ENCODE results near the gene LKAAEAR1.
A peak's percentile ranks its signal among the peaks of the same experiment; 100 is the strongest.

The LKAAEAR1 gene

DNA sequence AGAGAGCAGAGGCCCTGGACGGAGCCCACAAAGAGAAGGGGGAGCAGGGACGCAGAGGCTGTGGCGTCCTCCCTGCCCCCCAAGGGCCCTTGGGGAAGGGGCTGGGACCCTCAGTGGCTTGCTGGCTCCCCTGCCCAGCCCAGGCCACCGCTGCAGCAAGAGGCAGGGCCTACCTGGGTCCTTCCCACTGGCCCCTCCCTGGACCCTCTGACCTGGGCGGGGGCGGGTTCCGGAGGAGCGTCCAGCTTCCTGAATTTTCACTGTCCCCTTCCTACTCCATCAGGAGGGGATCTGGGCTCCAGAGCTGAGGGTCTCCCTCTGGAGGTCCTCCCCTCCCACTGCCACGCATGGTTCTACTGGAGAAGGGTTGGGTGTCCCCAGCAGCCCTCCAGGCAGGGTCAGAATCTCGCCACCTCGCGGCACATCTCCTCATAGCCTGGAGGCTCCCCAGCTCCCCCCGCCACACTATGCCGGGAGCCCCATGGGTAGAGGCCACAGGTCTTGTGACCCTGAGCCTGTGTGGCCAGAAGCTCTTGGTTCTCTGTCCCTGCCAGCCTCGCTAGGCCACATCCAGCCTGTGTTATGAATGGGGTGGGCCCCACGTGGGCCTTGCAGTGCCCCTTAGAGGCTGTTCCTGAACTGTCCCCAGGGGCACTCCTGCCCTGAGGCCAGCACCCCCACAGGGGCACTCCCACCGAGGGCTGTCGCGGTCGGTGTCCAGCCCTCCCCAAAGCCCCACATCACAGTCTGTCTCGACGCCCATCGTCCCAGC, 33.8 kb downstream of the LKAAEAR1 start:
- no peak for ATAC-seq
- DNase-seq = no peak

DNA sequence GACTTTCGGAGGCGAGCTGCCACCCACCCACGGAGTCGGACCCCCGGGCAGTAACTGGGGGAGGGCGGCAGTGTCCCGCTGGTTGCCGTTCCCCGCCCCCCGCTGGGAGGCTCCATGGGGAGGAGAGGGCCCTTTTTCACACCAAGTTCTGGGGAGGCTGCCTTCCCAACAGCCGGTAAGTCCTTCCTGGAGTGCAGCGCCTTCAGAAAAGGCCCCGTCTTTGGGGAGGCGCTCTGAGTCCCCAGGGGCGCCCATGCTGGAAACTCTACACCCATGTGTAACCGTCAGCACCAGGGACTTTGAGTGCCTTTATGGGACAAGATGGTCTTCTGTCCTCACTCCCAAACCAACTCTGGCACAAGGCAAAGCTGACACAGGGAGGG, 34.3 kb downstream of the LKAAEAR1 start:
- DNase-seq (no peak), ATAC-seq (no peak)

DNA sequence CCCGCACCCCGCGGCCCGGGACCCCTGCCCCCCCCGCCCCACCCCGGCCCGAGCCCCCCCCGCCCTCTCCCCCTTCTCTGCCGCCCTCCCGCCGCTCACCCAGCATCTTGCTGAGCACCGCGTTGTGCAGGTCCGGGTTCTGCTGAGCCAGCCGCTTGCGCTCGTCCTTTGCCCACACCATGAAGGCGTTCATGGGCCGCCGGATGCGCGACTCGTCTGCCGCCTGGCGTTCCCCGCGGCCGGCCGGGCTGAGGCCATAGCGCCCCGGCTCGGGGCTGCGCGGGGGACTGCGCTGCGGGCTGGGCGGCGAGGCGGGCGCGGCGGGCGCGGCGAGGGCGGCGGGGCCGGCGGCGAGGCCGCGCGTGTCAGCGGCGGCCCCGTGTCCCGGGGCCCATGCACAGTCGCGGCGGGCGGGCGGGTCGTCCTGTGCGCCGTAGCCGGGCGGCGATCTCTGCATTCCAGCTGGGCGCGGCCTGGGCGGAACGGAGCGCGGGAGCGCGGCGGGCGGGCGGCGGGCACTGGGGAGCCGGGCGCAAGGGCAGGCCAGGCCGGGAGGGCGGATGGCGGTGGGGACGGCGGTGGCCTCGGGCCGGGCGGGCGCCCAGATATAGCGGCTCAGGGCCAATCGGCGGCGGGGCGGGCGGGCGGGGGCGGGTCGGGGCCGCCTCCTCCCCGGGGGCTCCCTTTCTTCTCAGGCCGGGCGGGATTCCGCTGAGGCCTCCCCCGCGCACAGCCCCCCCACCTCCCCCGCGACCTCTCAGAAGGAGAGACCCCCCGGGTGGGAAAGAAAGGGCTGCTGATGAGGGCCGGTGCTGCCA, 34.9 kb downstream of the LKAAEAR1 start, which contains the start of gene SOX18:
Gene SOX18 (minus strand): TSS at position 580 of the 818 bp plus-strand sequence. CDS start 123 bp downstream, at position 457.
- ATAC-seq (peak; percentile 19), DNase-seq (peak; percentile 53)

DNA sequence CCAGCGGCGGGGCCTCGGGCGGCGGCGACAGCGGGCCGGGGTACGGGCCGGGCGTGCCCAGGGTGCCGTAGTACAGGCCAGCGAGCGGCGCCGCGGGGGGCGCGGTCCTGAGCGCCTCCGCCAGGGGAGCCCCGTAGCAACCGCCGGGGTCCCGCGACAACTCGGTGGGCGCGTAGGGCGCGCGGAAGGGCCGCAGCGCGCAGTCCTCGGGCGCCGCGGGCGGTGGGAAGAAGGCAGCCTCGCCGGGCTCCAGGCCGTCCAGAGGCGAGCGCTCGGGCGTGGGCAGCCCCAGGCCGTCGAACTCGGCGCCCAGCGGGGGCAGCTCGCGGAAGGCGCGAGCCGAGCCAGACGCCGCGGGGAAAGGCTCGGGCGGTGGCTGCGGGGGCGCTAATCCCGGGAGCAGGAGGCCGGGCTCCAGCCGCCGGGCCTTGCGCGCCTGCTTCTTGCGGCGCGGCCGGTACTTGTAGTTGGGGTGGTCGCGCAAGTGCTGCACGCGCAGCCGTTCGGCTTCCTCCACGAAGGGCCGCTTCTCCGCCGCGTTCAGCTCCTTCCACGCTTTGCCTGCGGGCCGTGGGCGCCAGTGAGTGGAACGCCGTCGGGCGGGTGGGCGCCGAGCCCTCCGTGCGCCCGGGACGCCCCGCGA, 35.7 kb downstream of the LKAAEAR1 start:
- DNase-seq = no peak
- ATAC-seq = no peak

DNA sequence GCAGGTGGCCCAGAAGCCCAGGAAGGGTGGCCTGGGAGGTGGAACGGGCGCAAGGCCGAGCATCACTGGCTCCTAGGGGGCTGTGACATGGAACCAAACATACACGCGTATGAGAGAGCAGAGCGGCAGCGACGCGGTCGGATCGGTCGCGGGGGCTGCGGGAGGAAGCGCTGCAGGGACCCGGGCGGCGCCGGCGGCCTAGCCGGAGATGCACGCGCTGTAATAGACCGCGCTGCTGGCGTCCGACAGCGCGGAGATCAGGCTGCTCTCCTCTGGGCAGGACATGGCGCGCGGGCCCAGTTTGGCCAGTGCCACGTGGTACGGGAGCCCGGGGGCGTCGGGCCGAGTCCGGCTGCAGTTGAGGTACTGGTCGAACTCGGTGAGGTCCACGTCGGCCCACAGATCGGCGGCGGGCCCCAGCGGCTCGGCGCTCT, 36.2 kb downstream of the LKAAEAR1 start:
- DNase-seq (no peak), ATAC-seq (no peak)

DNA sequence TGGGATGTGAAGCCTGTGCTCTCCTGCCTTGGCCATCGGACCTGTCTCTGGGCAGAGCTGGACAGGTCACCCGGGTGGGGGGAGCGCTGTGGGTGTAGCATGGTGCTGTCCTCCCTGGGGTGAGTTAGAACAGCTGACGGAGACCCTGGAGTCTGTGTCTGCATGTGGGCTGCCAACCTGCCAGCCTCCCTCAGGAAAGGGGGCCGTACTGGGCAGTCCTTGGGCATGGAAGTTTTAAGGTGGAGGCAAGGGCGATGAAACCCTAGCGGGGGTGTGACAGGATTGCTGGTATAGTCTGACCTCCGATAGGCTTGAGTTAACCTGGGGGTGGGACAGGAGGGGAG, 37.2 kb downstream of the LKAAEAR1 start:
- ATAC-seq (no peak), DNase-seq (no peak)

DNA sequence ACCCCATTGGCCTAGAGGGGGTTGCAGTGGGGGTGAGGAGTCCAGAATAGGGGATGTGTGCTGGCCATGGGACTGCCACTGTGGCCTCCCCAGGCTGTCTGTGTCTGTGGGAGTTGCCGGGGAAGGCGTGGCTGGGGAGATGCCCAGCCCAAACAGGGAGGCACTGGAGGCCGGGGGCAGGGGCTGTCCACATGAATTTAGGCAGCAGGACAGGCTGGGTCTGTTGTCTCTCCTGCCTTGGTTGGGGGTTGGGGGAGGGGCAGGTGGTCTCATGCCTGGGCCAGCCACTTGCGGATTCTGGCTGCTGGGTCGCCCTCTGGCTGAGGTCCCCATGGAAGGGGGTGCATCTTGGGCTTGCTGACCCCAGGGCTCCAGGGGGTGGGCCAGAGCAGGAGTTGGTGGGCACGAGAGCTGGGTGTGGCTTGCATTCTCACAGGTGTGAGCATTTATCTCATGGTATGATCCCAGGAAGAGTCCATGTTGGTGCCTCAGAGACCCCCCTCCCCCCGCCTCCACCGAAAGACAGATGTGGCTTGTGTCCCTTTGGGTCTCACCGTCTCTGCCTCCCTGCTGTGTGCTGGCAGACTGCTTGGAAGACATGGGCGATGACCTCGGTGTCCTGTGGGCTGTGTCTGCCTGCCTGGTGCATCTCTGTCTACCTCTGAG, 38.7 kb downstream of the LKAAEAR1 start:
- no peak for ATAC-seq

DNA sequence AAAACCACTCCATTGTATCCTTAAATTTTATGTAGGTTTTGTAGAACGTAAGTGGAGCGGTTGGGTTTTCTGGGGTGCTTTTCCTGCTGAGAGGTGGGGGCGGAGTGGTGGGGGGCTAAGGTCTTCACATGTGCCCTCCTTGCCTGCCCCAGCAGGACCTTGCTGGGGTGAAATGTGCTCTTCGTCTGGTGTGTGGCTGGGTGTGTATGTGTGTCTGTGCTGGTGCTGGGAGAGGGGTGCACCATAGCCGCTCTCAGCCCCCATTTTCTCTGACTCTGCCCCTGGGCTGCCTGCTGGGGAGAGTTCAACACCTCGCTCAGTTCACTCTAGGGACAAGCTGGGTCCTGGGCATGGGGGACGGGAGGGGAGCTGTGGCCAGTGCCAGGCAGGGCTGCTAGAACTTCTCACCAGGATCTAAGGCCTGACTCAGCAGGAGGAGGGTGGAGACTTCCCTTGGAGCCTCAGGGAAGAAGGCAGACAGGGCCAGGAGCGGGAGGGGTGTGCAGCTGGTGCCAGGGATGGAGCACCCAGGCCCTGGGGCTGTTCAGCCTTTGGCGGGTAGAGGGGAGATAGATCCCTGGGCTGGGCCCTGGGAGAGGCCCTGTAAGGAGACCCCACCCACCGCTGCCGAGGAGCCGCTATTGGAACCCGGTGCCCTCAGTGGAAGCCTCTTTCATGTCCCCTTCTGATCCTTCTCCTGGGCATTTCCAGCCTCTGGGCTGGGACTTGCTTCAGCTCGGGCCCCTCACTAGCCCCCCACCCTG, 39.5 kb downstream of the LKAAEAR1 start:
- ATAC-seq (no peak), DNase-seq (no peak)

More for the DNA sequence above, 38.7 kb downstream of the LKAAEAR1 start:
- no peak for DNase-seq

DNA sequence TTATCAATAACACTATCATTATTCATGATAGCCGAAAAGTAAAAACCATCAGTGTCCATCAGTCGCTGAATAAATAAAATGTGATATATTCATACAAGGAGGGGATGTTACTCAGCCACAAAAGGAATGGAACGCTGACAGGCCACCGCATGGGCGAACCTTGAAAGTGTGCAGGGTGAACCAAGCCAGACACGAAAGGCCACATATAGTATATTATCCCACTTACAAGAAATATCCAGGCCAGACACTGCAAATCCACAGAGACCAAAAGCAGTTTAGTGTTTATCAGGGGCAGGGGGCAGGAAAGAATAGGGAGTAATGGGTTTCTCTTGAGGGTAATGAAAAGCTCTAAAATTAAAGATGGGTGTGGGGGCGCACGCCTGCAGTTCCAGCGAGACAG, 40.4 kb downstream of the LKAAEAR1 start:
- no peak for ATAC-seq
- no peak for DNase-seq

DNA sequence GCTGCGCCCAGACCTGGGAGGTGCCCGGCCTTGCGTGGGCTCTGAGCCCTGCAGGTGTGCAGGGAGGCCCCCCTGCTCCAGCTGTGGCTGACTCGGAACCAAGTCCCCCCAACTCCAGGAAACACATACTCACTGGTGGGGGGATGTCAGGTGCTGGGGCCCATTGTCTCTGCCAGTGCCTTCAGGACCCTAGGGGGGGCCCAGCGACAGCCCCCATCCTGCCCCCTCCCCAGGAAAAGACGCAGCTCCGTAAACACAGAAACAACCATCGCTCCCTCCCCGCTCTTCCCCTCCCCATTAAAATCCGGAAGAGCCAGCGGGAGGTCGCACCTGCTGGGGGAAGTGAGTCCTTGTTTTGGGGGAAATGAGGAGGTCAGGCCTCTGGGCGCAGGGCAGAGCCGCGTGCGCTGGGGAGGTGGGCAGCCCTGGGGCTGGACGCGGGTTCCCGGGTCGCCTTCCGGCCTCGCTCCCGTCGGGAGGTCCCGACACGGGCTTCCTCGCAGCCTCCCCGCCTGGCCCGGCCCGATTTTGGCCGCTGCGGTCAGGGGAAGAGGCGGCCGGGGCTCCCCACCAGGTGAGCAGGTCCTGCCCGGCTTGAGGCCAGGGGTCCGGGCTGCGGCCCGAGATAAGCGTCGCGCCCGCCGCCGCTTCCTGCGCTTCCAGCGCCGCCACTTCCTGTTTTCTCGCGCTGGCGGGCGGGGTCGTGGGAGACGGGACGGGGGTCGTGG, 42.0 kb downstream of the LKAAEAR1 start:
- ATAC-seq (no peak), DNase-seq (peak; percentile 40)

DNA sequence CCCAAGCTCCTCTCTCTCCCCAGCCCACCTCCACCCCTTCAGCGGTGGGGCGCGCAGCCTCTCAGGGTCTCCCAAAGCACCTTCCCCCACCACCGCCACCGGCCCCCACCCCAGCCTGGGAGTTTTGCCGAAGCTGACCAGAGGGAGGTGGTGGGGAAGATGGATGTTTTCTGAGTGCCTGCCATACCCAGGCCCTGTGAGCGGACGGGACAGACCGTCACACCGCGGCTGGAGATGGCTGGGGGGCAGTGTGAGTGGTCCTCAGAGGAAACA, 42.5 kb downstream of the LKAAEAR1 start:
- DNase-seq = no peak

DNA sequence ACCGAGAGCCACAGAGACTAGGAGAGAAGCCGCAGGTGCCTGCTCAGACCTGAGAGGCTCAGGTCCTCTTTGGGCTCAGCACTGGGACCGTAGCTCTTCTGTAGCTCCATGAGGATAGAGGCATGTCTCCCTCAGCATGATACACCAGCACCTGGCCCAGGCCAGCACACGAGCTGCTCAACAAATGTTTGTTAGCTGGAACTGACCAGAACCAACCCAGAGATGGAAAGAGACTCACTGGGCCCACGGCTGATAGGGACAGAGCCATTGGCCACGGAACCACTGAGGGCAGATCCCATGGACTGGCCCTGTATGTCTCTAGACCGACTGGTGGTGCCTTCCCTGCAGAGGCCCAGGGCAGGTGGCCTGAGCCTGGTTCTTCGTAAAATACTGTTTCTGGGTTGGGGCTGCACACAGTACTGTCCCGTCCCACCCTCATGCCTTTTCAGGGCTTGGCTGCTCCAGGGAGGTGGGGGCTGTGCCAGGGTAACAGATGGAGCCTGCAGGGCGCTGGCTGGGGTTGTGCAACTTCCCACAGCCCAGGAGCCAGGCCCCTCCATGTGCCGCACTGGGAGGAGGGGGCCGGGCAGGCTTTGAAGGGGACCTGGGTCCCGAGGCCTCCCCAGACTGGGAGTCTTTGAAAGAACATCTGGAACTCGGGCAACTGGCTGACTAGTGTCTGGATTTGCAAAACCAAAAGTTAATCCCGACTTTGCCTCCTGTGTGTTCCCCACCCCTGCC, 43.0 kb downstream of the LKAAEAR1 start:
- DNase-seq = no peak
- ATAC-seq = no peak

More for the DNA sequence above, 42.5 kb downstream of the LKAAEAR1 start:
- no peak for ATAC-seq

DNA sequence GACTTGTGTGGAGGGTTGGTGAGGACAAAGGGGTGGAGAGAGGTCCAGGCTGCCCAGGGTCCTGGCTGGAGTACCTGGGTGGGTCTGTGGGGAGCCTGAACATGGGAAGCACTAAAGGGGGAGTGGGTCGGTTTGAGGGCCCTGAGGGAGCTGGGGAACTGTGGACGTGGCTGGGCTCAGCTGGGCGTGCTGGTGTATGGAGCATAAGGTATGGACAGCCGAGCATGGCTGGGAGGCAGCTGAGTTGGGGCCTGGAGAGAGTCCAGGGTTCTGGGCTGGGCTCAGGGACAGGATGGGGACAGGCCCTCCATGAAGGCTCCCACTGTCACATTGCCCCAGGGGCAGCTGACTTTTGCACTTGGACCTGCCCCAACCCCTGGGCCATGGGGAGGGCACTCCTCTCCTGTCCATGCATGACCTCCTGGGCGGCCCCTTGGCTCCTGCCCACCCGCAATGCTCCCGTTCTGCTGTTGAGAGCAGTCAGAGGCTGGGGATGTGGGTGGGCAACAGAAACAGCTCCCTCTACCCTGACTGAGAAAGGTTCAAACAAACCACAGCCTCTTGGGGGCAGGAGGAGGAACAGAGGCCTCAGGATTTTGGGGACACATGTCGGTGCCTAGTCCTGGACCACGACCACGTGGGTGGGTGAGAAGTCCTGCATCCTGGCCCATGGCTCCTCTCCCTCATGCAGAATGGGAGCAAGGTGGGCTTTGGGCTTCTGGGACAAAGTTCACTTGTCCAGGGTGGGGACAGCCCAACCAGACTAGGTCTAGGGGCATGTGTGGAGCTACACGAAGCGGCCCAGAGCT, 43.8 kb downstream of the LKAAEAR1 start:
- no peak for DNase-seq
- no peak for ATAC-seq

DNA sequence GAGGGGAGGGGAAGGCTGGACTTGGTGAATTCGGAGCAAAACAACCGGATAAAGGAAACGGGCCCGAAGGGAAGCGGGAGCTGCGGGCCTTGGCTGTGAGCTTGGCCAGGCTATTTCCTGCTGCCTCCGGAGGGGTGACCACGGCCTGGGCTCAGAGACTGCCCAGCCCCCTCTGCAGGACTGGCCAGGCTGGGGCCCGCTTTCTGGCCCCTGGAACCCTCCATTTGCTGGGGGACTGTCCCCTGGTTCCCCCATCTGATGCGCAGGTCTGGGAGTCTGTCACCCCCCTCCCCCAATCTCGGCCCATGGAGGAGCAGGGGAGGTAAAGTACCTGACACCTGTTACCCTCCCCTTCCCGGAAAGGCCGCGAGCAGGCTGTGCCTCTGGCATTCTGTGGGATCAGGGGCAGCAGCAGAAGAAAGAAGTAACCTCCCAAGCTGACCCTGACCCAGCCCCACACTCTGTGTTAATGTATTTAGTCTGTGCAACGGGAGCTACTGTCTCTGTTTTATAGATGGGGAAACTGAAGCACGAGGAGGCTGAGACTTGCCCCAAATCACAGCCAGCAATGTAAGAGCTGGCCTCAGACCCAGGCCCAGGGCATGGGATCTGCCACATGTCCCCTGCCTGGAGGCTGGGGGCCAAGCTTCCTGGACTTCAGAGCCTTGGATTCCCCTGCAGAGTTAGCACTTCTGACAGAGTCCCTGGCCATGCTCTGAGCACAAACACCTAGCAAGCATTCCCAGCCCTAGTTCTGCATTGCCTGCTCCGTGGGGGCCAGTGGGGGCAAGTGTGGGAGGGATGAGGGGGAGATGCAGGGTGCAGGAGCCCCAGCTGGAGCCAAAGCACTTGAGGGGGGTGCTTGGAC, 44.7 kb downstream of the LKAAEAR1 start:
- DNase-seq = no peak
- no peak for ATAC-seq

DNA sequence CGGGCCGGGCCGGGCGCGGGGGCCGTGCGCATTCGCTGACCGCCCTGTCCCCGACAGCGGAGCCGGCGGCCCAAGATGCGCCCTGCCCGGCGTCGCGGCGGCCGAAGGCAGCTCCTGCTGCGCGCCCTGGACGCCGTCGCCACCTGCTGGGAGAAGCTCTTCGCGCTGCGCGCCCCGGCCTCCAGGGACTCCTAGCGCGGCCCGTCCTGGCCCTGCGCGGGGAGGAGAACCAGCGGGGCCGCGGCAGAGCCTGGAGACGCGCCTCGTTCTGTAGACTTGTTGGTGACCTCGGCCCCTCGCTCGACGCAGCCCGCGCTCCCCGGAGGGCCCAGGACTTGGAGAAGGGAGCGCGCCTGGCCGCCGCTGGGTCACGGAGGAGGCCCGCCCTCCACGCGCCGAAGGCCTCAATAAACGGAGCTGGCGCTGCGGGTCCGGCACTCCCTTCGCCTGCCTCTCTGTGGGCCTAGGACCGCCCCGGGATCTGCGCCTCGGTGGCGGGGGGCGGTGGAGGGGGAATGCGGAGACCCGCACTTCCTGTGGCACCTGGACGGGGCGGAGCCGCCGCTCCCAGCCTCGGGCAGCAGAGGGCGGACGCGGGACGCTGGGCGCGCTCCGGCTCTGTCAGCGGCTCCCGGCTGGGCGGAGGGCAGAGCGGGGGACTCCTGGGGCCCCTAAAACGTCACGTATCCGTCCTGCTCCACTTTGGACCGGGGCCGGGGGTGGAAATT, 45.5 kb downstream of the LKAAEAR1 start:
- ATAC-seq (peak; percentile 50), DNase-seq (peak; percentile 86)

DNA sequence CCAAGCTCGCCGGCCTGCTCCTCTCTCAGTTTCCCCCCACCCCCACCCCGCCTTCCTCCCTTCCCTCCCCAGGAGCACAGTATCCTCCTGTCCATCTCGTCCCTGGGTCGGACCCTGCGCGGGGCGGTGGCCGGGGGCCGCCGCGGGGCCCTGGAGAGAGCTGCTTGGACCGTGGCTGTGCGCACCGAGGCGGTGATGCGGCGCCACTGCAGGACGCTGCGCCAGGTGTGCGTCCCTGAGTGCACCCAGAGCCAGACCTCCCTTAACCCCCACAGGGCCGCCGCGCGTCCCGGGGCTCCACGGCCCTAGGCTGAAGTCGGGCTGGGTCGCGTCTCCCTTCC, 46.0 kb downstream of the LKAAEAR1 start:
- no peak for DNase-seq
- peak; percentile 4 for ATAC-seq

DNA sequence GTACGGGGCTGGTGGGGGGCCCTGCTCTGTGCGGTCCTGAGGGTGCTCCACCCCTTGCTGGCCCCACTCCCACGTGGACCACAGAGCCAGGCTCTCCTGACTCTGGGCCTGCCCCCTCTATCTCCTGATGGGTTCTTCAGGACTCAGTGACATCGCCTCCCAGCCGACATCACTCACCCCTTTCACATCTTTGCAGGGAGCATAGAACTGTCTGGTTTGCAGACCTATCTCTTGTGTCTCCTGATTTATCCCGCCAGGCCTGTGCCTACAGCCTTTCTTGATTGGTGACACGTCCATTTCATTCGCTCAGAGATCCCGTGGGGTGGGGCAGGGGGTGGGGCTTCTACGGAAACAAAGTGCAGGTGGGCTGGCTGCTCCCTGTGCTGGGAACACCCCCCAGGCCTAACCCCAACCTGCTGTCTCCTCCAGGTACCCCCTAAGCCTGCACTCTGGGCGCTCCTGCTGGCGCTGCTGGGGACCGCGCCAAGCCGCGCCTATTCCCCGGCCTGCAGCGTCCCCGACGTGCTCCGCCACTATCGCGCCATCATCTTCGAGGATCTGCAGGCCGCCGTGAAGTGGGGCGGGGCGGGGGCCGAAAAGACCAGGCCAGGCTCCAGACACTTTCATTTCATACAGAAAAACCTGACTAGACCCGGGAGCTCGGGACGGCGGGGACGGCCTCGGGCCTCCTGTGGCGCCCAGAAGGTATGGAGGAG, 46.5 kb downstream of the LKAAEAR1 start:
- DNase-seq (no peak), ATAC-seq (no peak)

DNA sequence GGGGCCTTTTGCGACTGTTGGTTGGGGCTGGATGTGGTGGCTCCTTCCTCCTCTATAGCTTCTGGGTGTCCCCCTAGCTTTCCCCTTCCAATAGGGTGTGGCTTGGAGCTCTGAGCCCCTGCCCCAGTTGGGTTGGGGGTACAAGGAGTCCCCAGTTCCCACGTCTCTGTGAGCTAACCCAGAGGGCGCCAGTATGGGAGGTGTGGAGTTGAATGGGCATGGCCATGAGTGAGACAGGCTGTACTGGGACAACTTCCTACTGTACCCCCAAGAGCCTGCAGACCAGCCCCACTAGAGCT, 47.0 kb downstream of the LKAAEAR1 start:
- DNase-seq (no peak), ATAC-seq (no peak)
